Measurements from ENCODE around the gene FIGNL1.
A peak's percentile ranks its signal among the peaks of the same experiment; 100 is the strongest.
"Not testable (repeated sequence)": the region's sequence is repeated elsewhere in the genome, so short reads cannot be mapped to it uniquely, and the experiment has no call there.

FIGNL1 gene

DNA sequence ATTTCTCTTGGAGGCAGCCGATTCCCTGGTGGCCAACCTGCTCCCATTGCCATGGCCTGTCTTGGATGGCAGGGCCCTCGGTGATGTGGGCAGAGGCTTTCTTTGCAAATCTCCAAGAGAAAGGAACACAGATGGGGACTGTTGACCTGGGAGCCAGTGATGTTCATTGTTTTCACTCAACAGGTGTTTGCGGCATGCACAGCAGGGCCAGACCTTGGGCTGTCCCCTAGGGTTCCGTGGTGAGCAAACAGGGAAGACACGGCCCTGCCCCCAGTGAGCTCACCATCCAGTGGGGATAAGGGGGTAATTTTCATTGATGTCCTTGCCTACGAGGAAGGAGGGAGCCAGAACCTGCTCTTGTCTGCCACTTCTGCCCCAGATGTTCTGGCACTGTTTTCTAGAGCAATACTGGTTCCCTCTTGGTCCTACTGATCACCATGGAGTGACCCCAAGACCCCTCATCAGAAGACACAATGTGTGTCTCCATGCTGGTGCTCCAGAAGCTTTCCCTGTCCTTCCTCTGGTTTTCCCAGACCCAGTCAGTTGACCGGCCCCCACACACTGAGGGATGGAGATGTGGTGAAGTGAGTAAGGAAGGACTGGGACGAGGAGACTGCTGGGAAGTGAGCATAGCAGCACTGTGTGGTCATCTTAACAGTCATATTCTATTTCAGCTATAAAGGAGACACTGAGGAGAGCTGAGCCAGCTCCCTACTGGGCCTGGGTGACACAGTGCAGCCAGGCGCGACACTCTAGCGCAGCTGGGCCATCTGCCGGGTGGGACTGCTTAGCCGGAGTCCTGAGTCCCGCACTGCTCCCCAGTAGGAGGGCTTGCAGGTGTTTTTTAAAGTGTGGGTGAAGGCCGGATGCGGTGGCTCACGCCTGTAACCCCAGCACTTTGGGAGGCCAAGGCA, 20.4 kb upstream of the FIGNL1 start:
- no peak for DNase-seq

DNA sequence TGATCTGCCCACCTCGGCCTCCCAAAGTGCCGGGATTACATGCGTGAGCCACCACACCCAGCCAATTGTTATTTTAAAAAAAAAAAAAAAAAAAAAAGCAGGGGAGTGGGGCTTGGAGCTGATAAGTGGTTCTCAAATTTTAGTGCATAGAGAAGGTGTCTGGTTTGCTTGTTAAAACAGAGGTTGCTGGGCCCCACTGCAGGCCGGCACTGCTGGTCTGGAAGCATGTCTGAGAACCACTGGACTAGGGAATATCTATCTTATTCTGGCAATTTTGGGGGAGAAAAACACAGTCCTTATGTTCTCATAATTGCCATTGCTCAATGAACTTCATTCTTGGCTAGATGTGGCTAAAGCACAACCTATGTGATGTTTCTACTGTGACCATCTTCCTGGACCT, 19.0 kb upstream of the FIGNL1 start:
- DNase-seq: no peak

DNA sequence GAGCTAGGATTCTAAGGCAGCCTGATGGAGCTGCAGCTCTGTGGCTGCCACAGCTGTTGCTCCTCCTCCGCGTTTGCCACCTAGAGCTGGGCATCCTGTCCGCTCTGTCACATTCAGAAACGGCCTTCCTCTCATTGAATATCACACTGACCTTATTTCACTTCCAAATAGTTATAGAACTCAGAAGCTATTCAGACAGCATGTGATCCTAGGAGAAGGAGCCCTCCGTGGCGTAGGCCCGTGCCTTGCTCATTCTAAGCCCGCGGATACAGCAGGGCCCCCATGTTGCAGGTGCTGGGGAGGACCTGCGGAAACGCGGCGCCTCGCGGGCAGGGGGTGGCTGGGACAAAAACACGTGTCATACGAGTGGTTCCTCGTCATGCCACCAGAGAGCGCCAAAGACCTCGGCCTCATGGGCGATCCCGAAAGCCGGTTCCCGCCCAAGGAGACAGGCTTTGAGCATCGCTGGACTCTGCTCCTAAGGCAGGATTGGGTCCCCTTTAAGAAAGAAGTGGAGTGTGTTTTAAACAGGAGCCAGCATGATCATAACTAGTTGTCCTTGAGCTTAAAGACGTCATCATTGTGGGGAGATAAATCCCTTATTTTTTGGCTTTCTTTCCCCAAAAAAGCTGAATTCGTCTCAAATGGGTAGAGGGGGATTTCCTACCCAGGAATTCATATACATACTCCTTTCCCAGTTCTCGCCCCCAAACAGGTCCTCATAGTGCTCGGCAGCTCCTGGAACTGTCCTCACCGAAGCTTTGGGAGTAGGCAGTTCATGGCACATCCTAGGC, 17.9 kb upstream of the FIGNL1 start:
- DNase-seq: peak in 1 of 2 experiments; percentile 14

DNA sequence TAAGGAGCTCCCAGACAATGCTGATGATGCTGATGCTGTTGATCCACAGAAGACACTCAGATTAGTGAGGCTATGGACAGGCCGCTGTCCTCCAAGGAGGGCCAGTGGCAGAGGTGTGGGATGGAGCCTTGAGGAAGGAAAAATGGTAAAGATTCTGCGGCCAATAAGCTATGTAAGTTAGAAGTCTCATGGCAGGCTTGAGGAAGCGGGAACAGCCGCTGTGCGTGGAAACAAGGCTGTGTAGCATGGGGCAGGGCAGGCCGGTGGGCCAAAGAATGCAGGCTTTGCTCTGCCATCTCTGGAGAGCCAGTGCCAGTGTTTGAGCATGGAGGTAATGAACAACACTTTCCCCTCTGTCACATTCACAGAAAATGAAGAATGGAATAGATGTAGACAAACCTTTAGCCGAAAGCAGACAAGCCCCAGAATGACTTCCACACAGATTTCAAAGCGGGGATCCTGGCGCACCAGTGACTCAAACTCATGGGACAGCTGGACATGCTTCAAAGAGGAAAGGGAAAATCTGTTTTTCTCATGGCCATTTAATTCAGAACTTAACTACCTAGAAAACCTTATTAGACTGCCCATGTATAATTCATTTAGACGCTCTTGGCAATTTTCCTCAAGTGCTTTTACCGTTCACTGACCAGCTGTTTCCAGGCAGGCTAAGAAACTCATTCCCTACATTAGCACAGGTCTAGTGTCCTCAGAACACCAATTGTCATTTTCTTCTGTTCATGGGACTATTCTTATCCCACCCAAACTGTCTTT, 16.9 kb upstream of the FIGNL1 start:
- no peak for DNase-seq

- DNase-seq: no peak
These were observed 12.9 kb upstream of the FIGNL1 start for GRCh38 chr7:50463035-50463434.

DNA sequence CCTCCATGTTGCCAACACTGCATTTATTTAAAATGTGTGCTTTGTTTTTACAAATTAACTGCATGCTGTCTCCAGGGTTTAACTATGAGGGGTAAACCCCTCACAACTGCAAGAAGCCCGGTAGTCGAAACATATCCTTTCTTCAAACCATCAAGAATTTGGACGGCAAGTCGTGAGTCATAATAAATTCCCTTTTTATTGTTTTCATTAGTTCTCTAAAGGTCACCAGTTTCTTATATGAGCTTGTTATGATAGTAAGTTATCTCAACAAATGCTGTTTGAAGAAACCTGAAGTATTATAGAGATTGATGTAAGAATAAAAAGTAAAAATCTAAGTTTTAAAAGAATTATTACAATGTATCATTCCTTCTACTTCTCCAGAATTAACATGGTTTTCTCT, 12.2 kb upstream of the FIGNL1 start:
- no peak for DNase-seq

- no peak for DNase-seq
These were observed 11.5 kb upstream of the FIGNL1 start for GRCh38 chr7:50461695-50462094.

DNA sequence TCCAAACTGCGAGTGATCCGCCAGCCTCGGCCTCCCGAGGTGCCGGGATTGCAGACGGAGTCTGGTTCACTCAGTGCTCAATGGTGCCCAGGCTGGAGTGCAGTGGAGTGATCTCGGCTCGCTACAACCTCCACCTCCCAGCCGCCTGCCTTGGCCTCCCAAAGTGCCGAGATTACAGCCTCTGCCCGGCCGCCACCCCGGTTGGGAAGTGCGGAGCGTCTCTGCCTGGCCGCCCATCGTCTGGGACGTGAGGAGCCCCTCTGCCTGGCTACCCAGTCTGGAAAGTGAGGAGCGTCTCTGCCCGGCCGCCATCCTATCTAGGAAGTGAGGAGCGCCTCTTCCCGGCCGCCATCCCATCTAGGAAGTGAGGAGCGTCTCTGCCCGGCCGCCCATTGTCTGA, 9.0 kb upstream of the FIGNL1 start:
- DNase-seq: not testable (repeated sequence)

DNA sequence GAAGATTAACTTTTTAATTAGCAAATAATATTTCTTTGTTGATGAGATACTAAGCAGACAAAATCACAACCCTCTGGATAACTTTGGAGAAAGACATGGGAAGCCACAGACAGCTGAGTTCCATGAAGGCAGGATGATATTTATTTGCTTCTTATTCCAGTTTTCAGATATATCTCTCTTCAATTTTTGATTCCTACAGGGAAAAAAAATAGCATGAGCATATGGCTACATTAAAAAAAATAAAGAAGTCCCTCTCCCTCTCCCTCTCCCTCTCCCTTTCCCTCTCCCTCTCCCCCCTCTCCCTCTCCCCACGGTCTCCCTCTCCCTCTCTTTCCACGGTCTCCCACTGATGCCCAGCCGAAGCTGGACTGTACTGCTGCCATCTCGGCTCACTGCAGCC, 8.5 kb upstream of the FIGNL1 start:
- DNase-seq: not testable (repeated sequence)

GRCh38 chr7:50456371-50457123, 6.4 kb upstream of the FIGNL1 start:
- no peak for DNase-seq

- no peak for DNase-seq
These were observed 5.5 kb upstream of the FIGNL1 start for GRCh38 chr7:50455658-50456057.

- DNase-seq: no peak
These were observed 4.8 kb upstream of the FIGNL1 start for GRCh38 chr7:50454968-50455367.

DNA sequence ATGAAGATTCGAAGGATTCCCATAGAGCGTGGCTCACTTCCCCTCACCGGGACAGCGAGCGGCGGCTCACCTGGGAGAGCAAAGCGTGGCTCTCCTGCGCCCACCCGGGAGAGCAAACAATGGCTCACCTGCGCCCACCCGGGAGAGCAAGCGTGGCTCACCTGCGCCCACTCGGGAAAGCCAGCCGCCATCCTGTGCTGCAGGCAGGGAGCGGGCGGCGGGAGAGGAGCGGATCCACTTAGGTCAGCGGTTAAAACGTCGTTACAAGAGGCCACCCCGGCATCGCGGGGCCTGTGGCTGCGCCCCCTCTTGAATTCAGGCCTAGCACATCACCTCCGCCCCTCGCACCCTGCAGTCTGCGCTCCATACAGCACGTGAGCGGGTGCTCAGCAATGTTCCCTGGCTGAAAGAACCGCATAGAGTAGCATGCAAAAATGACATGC, 461 bp upstream of the FIGNL1 start:
- peak; percentile 13 to 32 for DNase-seq

- DNase-seq: no peak
These were observed 659 bp downstream of the FIGNL1 start for GRCh38 chr7:50449501-50449880.

GRCh38 chr7:50448823-50449222, 1.3 kb downstream of the FIGNL1 start:
- DNase-seq: no peak

DNA sequence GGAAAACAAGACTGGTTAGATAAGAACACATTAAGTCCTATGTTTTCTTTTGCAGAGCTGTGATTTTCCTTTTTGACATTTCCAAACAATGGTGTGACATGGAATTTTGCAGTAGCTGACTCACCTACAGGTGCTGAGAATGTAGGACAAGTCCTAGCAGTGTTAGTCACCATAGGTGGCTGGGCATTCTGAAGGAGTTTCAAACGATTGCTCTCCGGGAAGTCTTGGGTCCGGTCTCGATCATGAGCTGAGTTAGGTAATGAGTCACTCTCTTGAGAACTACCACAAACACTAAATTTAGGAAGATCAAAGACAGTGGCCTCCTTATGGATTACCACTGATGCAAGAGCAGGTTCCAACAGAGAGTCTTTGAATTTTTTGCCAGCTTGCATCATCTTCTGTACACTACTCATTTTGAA, 3.6 kb downstream of the FIGNL1 start:
- DNase-seq: no peak

GRCh38 chr7:50436133-50436806, 13.9 kb downstream of the FIGNL1 start:
- no peak for DNase-seq

DNA sequence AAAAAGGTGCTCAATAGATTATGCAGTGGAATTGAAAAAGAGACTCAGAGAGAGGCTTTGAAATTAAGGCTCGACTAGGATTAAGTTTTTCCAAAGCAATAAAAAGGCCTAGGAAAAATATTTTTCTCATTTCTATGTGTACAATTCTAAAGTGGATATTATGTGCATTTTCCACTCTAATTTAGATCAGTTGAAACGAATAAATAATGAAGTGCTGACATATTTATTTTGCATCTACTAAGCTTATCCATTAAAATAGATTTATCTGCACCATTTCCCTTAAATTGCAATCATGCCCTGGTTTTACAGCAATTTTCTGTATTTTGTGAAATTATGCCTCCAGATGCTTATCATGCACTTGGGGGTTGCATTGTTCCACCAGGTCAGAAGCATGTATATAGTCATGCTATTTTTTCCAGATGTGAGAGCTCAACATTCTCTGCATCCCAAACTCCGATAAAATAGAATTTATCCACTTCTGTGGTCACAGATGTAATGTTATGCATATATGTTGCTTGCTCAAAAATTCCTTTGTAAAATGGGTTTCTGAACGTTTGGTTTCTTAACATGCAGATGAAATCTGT, 18.3 kb downstream of the FIGNL1 start:
- DNase-seq: no peak

DNA sequence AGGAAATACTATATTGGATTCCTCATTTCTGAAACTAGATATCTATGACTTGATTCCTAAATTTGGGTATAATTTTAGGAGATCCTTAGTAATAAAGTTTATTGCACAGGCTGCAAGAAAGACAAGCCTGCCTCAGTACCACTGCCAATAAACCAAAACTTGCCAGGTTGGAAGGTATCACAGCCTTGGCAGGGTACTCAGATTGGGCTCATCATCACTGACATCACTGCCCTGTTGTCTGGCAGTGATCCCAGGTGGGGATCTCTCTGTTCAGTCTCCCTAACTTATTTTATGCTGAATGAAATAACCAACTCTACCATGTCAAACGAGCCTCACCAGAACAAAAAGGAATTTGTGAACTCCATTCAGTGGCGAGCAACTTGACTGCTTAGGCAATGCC, 18.8 kb downstream of the FIGNL1 start:
- DNase-seq: no peak

DNA sequence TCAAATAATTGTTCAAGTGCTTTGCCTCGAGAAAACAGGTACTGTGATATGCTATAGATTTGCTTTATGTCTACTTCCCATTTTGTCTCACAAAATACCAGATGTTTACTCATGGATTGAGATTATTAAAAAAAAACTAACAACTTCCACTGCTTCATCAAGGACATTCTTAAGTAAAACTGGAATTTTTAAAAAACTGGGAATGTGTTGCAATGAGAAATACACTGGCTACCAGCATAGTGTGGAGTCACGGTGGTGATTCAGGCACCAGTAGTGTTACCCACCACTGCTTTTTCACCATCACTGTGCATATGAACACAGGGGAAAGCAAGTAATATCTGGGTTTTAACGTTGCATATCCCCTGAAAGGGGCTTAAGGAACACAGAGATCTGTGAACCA, 21.2 kb downstream of the FIGNL1 start:
- no peak for DNase-seq

DNA sequence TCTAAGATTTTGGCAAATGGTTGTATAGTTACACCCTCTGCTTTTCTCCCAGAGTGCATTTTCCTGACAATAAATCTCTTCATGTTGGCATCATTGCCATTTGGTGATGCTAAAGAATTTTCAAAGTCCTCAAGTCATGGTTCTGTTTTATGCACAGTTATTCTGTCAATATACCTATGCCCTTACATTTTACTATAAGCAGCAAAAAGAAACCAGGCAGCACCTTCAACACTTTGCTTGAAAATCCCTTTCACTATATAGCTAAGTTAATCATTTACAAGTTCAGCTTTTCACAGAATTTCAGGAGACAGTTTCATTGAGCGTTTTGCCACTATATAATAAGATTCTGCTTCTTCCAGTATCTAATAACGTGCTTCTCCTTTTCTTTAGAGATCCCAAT, 22.6 kb downstream of the FIGNL1 start:
- no peak for DNase-seq

Data from NCI-H1930 (cell line).